Measurements from ENCODE around the gene SEC24B.
"Not testable (repeated sequence)": the region's sequence is repeated elsewhere in the genome, so short reads cannot be mapped to it uniquely, and the experiment has no call there.

SEC24B gene

DNA sequence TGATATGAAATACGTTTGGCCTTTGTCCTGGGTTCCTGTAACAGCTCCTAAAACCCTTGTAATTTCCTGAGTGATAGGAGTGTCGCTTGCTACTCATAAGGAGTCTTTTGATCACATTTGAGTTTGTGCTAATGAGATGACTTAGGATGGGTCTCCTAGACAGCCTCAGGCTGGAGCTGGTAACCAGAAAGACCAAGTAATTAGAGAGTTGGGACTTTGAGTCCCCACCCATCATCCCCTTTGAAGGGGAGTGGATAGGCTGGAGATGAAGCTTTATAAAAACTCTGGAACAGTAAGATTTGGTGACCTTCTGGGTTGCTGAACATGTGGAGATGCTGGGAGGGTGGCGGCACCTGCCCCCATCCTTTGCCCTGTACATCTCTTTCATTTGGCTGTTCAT lies 2.9 kb downstream of the SEC24B start:
- TF ChIP-seq, protein P1, sequence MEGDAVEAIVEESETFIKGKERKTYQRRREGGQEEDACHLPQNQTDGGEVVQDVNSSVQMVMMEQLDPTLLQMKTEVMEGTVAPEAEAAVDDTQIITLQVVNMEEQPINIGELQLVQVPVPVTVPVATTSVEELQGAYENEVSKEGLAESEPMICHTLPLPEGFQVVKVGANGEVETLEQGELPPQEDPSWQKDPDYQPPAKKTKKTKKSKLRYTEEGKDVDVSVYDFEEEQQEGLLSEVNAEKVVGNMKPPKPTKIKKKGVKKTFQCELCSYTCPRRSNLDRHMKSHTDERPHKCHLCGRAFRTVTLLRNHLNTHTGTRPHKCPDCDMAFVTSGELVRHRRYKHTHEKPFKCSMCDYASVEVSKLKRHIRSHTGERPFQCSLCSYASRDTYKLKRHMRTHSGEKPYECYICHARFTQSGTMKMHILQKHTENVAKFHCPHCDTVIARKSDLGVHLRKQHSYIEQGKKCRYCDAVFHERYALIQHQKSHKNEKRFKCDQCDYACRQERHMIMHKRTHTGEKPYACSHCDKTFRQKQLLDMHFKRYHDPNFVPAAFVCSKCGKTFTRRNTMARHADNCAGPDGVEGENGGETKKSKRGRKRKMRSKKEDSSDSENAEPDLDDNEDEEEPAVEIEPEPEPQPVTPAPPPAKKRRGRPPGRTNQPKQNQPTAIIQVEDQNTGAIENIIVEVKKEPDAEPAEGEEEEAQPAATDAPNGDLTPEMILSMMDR (IDR thresholded peaks at IDR 0.05; ENCODE audit: low read depth, low read length) = no peak

GRCh38 chr4:109440948-109441347 lies 7.3 kb downstream of the SEC24B start:
- no peak overlapping the region for H3K4me3 ChIP-seq (ENCODE audit: low read depth, low read length)
- no peak for DNase-seq (ENCODE audit: low read depth, low spot score)
- TF ChIP-seq, protein P1 (IDR thresholded peaks at IDR 0.05; ENCODE audit: low read depth, low read length) = no peak
- in situ Hi-C loops (cut with HindIII; ENCODE audit: low sequenced_read_pairs) = no loop called here

More for the DNA sequence above, 2.9 kb downstream of the SEC24B start:
- H3K4me3 ChIP-seq (ENCODE audit: low read depth, low read length) = no peak overlapping the region
- no peak for DNase-seq (ENCODE audit: low read depth, low spot score)
- in situ Hi-C loops (cut with HindIII; ENCODE audit: low sequenced_read_pairs) = no loop called here

DNA sequence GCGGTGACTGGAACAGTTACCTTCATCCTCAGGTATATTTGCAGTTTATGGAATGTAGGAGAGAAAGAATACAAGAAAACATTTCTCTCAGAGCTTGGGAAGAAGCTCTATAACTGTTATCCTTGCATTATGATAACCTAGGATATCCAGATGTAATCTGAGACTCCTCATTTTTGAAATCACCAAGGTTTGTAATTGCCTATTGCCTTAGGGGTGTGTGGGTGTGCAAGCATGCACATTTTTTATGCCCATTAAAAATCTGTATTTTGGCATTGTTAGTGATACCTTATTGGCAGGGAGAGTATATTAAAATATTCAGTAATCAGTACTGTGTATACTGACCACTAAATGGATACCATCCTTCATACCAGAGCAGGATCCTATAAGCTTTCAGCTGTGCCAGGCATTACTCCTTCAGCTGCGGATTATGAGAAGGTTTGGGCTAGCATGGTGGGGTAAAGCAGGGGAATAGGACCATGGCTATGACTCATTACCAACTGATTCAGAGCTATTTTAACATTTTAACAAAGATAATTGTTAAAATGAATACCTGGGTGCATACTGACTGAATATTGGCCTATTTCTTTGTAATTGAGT lies 8.3 kb downstream of the SEC24B start:
- DNase-seq (ENCODE audit: low read depth, low spot score) = no peak
- no peak overlapping the region for H3K4me3 ChIP-seq (ENCODE audit: low read depth, low read length)
- TF ChIP-seq, protein P1 (IDR thresholded peaks at IDR 0.05; ENCODE audit: low read depth, low read length) = no peak
- in situ Hi-C loops (cut with HindIII; ENCODE audit: low sequenced_read_pairs) = no loop called here

DNA sequence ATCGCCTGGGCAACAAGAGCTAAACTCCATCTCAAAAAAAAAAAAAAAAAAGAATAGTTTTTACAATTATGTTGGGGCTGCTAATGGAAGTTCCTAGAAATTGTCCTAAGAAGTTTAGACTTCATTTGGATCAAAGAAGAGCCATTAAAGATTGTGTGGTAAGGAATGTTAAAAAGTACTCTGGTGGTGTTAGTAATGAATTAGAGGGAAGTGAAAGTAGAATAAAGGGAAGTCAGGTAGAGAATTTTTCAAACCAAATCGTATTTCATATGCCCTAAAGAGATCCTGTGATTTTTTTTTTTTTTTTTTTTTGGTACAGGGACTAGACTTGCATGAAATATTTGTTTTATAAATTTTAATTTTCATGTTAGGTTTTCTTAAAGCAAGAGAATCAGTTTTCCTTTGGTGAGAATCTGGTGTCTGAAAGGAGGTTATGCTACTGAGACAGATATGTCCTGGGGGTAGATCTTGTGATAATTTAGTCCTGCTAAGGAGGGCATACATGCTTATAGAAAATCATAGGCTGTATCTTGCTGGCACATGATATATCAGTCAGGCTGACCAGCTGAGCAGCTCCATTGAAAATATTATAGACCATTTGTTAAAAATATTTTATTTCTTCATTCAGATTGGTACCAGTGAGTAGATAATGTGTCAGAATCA lies 10.7 kb downstream of the SEC24B start:
- TF ChIP-seq, protein P1 (IDR thresholded peaks at IDR 0.05; ENCODE audit: low read depth, low read length) = no peak
- in situ Hi-C loops (cut with HindIII; ENCODE audit: low sequenced_read_pairs) = no loop called here
- no peak overlapping the region for H3K4me3 ChIP-seq (ENCODE audit: low read depth, low read length)
- no peak for DNase-seq (ENCODE audit: low read depth, low spot score)

DNA sequence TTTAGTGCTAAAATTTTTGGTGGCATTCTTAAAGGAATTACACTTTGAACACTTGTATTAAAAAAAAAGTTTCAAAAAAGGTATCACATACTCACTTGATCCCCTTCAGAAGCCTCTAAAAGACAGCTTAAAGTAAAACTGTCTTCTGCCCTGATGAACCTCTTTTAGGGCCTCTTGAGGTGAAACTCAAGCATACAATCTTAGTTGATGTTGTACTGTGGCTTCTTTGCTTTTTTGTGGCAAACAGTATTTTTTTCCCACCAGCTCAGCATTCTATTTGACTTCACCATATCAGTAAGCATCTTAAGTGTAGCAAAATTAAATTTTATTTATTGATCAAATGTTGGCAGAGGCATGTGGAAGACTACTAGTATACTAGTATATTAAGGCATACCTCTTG lies 13.7 kb downstream of the SEC24B start:
- no peak overlapping the region for H3K4me3 ChIP-seq (ENCODE audit: low read depth, low read length)
- DNase-seq (ENCODE audit: low read depth, low spot score) = no peak
- TF ChIP-seq, protein P1 (IDR thresholded peaks at IDR 0.05; ENCODE audit: low read depth, low read length) = no peak
- in situ Hi-C loops (cut with HindIII; ENCODE audit: low sequenced_read_pairs) = no loop called here

GRCh38 chr4:109451544-109452273 lies 18.1 kb downstream of the SEC24B start:
- no peak for DNase-seq (ENCODE audit: low read depth, low spot score)
- in situ Hi-C loops (cut with HindIII; ENCODE audit: low sequenced_read_pairs) = no loop called here
- no peak overlapping the region for H3K4me3 ChIP-seq (ENCODE audit: low read depth, low read length)
- TF ChIP-seq, protein P1 (IDR thresholded peaks at IDR 0.05; ENCODE audit: low read depth, low read length) = no peak

- in situ Hi-C loops (cut with HindIII; ENCODE audit: low sequenced_read_pairs); DNase-seq (ENCODE audit: low read depth, low spot score); H3K4me3 ChIP-seq (ENCODE audit: low read depth, low read length): not testable (repeated sequence)
Measured at GRCh38 chr4:109453110-109453509, 19.5 kb downstream of the SEC24B start.

Data from astrocyte of the spinal cord (primary cell).